Measurements from ENCODE around the gene KAZN. TPM values are rescaled to one million over a fixed set of nuclear protein-coding genes. Genes with fewer than 3 reads are reported as not detected.

KAZN gene
- polyA plus RNA-seq, 4 donors: 3.0 to 39.5 (median 4.4) TPM

GRCh38 chr1:14853518-14853917, 255.0 kb downstream of the KAZN start:
- H3K4me3 ChIP-seq (ENCODE audit: low read depth in 1 of 3, low read length in 3 of 3): no peak overlapping the region
- H3K27me3 ChIP-seq (ENCODE audit: control insufficient read depth in 3 of 3, insufficient read depth in 3 of 3, low read length in 3 of 3): peaks cover 0 to 2% (median 0%) of the 10 kb centered on the region in 3 donors
- FAIRE-seq (no peak), DNase-seq (no peak)
- no peaks in the 10 kb centered on the region for H3K4me1 ChIP-seq (ENCODE audit: control insufficient read depth in 3 of 3, insufficient read depth in 2 of 3, low read depth in 1 of 3, low read length in 2 of 3)
- WGBS, 3 donors: 61 to 78% (median 77%) methylated on average over 4 to 5 of the region's 5 CpGs
- H3K9me3 ChIP-seq (ENCODE audit: control insufficient read depth in 2 of 2, insufficient read depth in 1 of 2, low read depth in 1 of 2, low read length in 1 of 2): no peaks in the 10 kb centered on the region
- no peak overlapping the region for H3K27ac ChIP-seq (ENCODE audit: low read depth in 1 of 3, low read length in 2 of 3)
- no peaks in the 10 kb centered on the region for H3K36me3 ChIP-seq (ENCODE audit: control insufficient read depth in 3 of 3, insufficient read depth in 2 of 3, low read depth in 1 of 3, low read length in 3 of 3)

- no peak for FAIRE-seq
- WGBS, 3 donors: 73 to 93% (median 88%) methylated on average over 3 of the region's 3 CpGs
These were observed 256.8 kb downstream of the KAZN start for GRCh38 chr1:14855268-14855667.

GRCh38 chr1:14855801-14856200, 257.3 kb downstream of the KAZN start:
- whole genome bisulfite sequencing, 3 donors: 90 to 94% (median 91%) methylated on average over 6 of the region's 6 CpGs
- Histone ChIP-seq H3K4me3 (ENCODE audit: low read depth in 1 of 3, low read length in 3 of 3) (no peak overlapping the region), H3K36me3 (ENCODE audit: control insufficient read depth in 3 of 3, insufficient read depth in 2 of 3, low read depth in 1 of 3, low read length in 3 of 3) (no peaks in the 10 kb centered on the region), H3K27ac (ENCODE audit: low read depth in 1 of 3, low read length in 2 of 3) (no peak overlapping the region), H3K4me1 (ENCODE audit: control insufficient read depth in 3 of 3, insufficient read depth in 2 of 3, low read depth in 1 of 3, low read length in 2 of 3) (no peaks in the 10 kb centered on the region), H3K27me3 (ENCODE audit: control insufficient read depth in 3 of 3, insufficient read depth in 3 of 3, low read length in 3 of 3) (peaks cover 0 to 2% (median 0%) of the 10 kb centered on the region in 3 donors), H3K9me3 (ENCODE audit: control insufficient read depth in 2 of 2, insufficient read depth in 1 of 2, low read depth in 1 of 2, low read length in 1 of 2) (no peaks in the 10 kb centered on the region)
- DNase-seq (no peak), FAIRE-seq (no peak)

More at GRCh38 chr1:14855268-14855667, 256.8 kb downstream of the KAZN start:
- H3K4me1 ChIP-seq (ENCODE audit: control insufficient read depth in 3 of 3, insufficient read depth in 2 of 3, low read depth in 1 of 3, low read length in 2 of 3): no peaks in the 10 kb centered on the region
- peaks cover 0 to 2% (median 0%) of the 10 kb centered on the region in 3 donors for H3K27me3 ChIP-seq (ENCODE audit: control insufficient read depth in 3 of 3, insufficient read depth in 3 of 3, low read length in 3 of 3)
- DNase-seq: no peak
- no peak overlapping the region for H3K27ac ChIP-seq (ENCODE audit: low read depth in 1 of 3, low read length in 2 of 3)
- H3K9me3 ChIP-seq (ENCODE audit: control insufficient read depth in 2 of 2, insufficient read depth in 1 of 2, low read depth in 1 of 2, low read length in 1 of 2): no peaks in the 10 kb centered on the region
- no peak overlapping the region for H3K4me3 ChIP-seq (ENCODE audit: low read depth in 1 of 3, low read length in 3 of 3)
- no peaks in the 10 kb centered on the region for H3K36me3 ChIP-seq (ENCODE audit: control insufficient read depth in 3 of 3, insufficient read depth in 2 of 3, low read depth in 1 of 3, low read length in 3 of 3)

- FAIRE-seq: no peak
- Histone ChIP-seq H3K4me1 (ENCODE audit: control insufficient read depth in 3 of 3, insufficient read depth in 2 of 3, low read depth in 1 of 3, low read length in 2 of 3) (no peaks in the 10 kb centered on the region), H3K9me3 (ENCODE audit: control insufficient read depth in 2 of 2, insufficient read depth in 1 of 2, low read depth in 1 of 2, low read length in 1 of 2) (no peaks in the 10 kb centered on the region), H3K27ac (ENCODE audit: low read depth in 1 of 3, low read length in 2 of 3) (no peak overlapping the region), H3K36me3 (ENCODE audit: control insufficient read depth in 3 of 3, insufficient read depth in 2 of 3, low read depth in 1 of 3, low read length in 3 of 3) (no peaks in the 10 kb centered on the region), H3K4me3 (ENCODE audit: low read depth in 1 of 3, low read length in 3 of 3) (no peak overlapping the region), H3K27me3 (ENCODE audit: control insufficient read depth in 3 of 3, insufficient read depth in 3 of 3, low read length in 3 of 3) (peaks cover 0 to 2% (median 0%) of the 10 kb centered on the region in 3 donors)
- 93 to 96% (median 94%) methylated on average over 10 of the region's 10 CpGs for WGBS, 3 donors
- DNase-seq: no peak
These were observed 259.1 kb downstream of the KAZN start for GRCh38 chr1:14857436-14858195.

GRCh38 chr1:14862114-14862771, 263.8 kb downstream of the KAZN start:
- WGBS, 3 donors: 84 to 90% (median 86%) methylated on average over 13 of the region's 13 CpGs
- no peak overlapping the region for H3K4me3 ChIP-seq (ENCODE audit: low read depth in 1 of 3, low read length in 3 of 3)
- H3K27me3 ChIP-seq (ENCODE audit: control insufficient read depth in 3 of 3, insufficient read depth in 3 of 3, low read length in 3 of 3): no peaks in the 10 kb centered on the region
- no peaks in the 10 kb centered on the region for H3K4me1 ChIP-seq (ENCODE audit: control insufficient read depth in 3 of 3, insufficient read depth in 2 of 3, low read depth in 1 of 3, low read length in 2 of 3)
- H3K36me3 ChIP-seq (ENCODE audit: control insufficient read depth in 3 of 3, insufficient read depth in 2 of 3, low read depth in 1 of 3, low read length in 3 of 3): no peaks in the 10 kb centered on the region
- H3K9me3 ChIP-seq (ENCODE audit: control insufficient read depth in 2 of 2, insufficient read depth in 1 of 2, low read depth in 1 of 2, low read length in 1 of 2): no peaks in the 10 kb centered on the region
- DNase-seq: no peak
- no peak for FAIRE-seq
- no peak overlapping the region for H3K27ac ChIP-seq (ENCODE audit: low read depth in 1 of 3, low read length in 2 of 3)

- 89 to 91% (median 90%) methylated on average over 5 of the region's 5 CpGs for WGBS, 3 donors
- Histone ChIP-seq H3K27ac (ENCODE audit: low read depth in 1 of 3, low read length in 2 of 3) (no peak overlapping the region), H3K4me3 (ENCODE audit: low read depth in 1 of 3, low read length in 3 of 3) (no peak overlapping the region), H3K27me3 (ENCODE audit: control insufficient read depth in 3 of 3, insufficient read depth in 3 of 3, low read length in 3 of 3) (no peaks in the 10 kb centered on the region), H3K9me3 (ENCODE audit: control insufficient read depth in 2 of 2, insufficient read depth in 1 of 2, low read depth in 1 of 2, low read length in 1 of 2) (no peaks in the 10 kb centered on the region), H3K36me3 (ENCODE audit: control insufficient read depth in 3 of 3, insufficient read depth in 2 of 3, low read depth in 1 of 3, low read length in 3 of 3) (no peaks in the 10 kb centered on the region), H3K4me1 (ENCODE audit: control insufficient read depth in 3 of 3, insufficient read depth in 2 of 3, low read depth in 1 of 3, low read length in 2 of 3) (peaks cover 0 to 7% (median 0%) of the 10 kb centered on the region in 3 donors)
- no peak for FAIRE-seq
- DNase-seq: no peak
These were observed 266.6 kb downstream of the KAZN start for GRCh38 chr1:14865106-14865505.

GRCh38 chr1:14866911-14867612, 268.6 kb downstream of the KAZN start:
- WGBS, 3 donors: 73 to 76% (median 75%) methylated on average over 14 of the region's 14 CpGs
- no peak for FAIRE-seq
- H3K27ac ChIP-seq (ENCODE audit: low read depth in 1 of 3, low read length in 2 of 3): no peak overlapping the region

GRCh38 chr1:14869187-14869586, 270.7 kb downstream of the KAZN start:
- H3K4me1 ChIP-seq (ENCODE audit: control insufficient read depth in 3 of 3, insufficient read depth in 2 of 3, low read depth in 1 of 3, low read length in 2 of 3): peaks cover 0 to 7% (median 0%) of the 10 kb centered on the region in 3 donors
- no peaks in the 10 kb centered on the region for H3K27me3 ChIP-seq (ENCODE audit: control insufficient read depth in 3 of 3, insufficient read depth in 3 of 3, low read length in 3 of 3)
- no peak for FAIRE-seq
- peak in 1 of 2 donors; percentile 71 for DNase-seq
- H3K9me3 ChIP-seq (ENCODE audit: control insufficient read depth in 2 of 2, insufficient read depth in 1 of 2, low read depth in 1 of 2, low read length in 1 of 2): no peaks in the 10 kb centered on the region
- H3K36me3 ChIP-seq (ENCODE audit: control insufficient read depth in 3 of 3, insufficient read depth in 2 of 3, low read depth in 1 of 3, low read length in 3 of 3): no peaks in the 10 kb centered on the region
- 32 to 51% (median 49%) methylated on average over 4 of the region's 4 CpGs for WGBS, 3 donors
- H3K4me3 ChIP-seq (ENCODE audit: low read depth in 1 of 3, low read length in 3 of 3): no peak overlapping the region
- no peak overlapping the region for H3K27ac ChIP-seq (ENCODE audit: low read depth in 1 of 3, low read length in 2 of 3)

More at GRCh38 chr1:14866911-14867612, 268.6 kb downstream of the KAZN start:
- Histone ChIP-seq H3K4me1 (ENCODE audit: control insufficient read depth in 3 of 3, insufficient read depth in 2 of 3, low read depth in 1 of 3, low read length in 2 of 3) (peaks cover 0 to 7% (median 0%) of the 10 kb centered on the region in 3 donors), H3K4me3 (ENCODE audit: low read depth in 1 of 3, low read length in 3 of 3) (no peak overlapping the region), H3K9me3 (ENCODE audit: control insufficient read depth in 2 of 2, insufficient read depth in 1 of 2, low read depth in 1 of 2, low read length in 1 of 2) (no peaks in the 10 kb centered on the region), H3K27me3 (ENCODE audit: control insufficient read depth in 3 of 3, insufficient read depth in 3 of 3, low read length in 3 of 3) (no peaks in the 10 kb centered on the region), H3K36me3 (ENCODE audit: control insufficient read depth in 3 of 3, insufficient read depth in 2 of 3, low read depth in 1 of 3, low read length in 3 of 3) (no peaks in the 10 kb centered on the region)
- DNase-seq: no peak

All from small intestine (tissue), 7 donors.